OCI-LY1 (cell line): Measurements from ENCODE around the gene ITGB8.

ENCODE experiments used
- CTCF ChIP-seq: fragments of 200-600 bp; sonication (generic), shearing (Covaris generic); IDR thresholded peaks from 2 replicates; pipeline ENCODE4 v1.5.1; 2017; ENCODE audit warnings: mild to moderate bottlenecking, antibody characterized with exemption, low read length, moderate library complexity, mixed read lengths
- EZH2 ChIP-seq: fragments of 200-600 bp; sonication (generic), shearing (Covaris generic); IDR thresholded peaks from 2 replicates; pipeline ENCODE4 v1.8.0; 2017; ENCODE audit warnings: borderline replicate concordance, mixed run types, mild to moderate bottlenecking, antibody characterized with exemption, low read length, moderate library complexity, mixed read lengths

- TF ChIP-seq CTCF = no peak
- TF ChIP-seq EZH2 = no peak
Observed at GRCh38 chr7:20346577-20346976, 15.9 kb downstream of the ITGB8 start.
